ENCODE results near the gene NTSR1.

Gene NTSR1

DNA sequence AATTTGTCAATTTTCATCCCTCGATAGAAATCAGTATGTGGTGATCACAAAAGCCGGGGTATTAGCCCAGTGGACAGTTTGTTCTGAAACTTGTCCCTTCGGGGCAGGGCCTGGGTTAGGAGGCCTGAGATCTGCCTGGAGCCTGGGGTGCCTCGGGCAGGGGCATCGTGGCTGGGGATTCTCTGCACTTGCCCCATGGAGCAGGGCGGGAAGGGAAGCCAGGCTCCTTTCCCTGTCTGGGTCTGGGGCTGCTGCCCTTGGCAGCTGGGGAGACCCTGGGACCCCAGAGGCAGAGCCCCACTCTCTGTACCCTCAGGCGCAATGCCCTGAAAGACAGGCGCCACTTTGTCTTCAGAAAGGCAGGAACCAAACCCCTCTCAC is 27.4 kb downstream of the NTSR1 start:
- no peak for DNase-seq (ENCODE audit: low read depth, low spot score)
- in situ Hi-C loops (cut with HindIII; ENCODE audit: low sequenced_read_pairs) = no loop called here

DNA sequence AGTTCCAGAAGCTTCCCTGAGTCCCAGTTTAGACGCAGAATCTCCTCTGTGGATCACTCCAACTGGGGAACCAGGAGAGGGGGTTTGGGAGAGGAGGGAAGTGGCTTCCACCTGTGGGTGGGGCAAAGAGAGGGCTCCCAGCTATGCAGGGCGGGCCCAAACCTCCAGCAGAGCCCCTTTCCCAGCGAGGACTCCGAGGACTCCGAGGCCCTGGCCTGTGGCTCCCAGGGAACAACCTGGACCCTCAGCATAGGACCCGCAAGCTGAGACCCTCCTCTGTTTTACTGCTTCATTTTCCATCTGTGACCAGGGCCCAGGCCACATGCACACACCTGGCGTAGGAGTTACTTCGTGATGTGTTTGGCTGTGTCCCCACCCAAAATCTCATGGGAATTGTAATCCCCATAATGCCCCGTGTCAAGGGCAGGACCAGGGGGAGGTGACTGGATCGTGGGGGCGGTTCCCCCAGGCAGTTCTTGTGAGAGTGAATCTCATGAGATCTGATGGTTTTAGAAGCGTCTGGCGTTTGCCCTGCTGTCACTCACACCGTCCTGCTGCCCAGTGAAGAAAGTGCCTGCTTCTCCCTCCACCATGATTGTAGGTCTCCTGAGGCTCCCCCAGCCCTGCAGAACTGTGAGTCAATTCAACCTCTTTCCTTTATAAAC is 27.9 kb downstream of the NTSR1 start:
- H3K4me3 ChIP-seq (ENCODE audit: low read depth, low read length) = no peak overlapping the region
- no peak for DNase-seq (ENCODE audit: low read depth, low spot score)
- in situ Hi-C loops (cut with HindIII; ENCODE audit: low sequenced_read_pairs) = no loop called here
- TF ChIP-seq, protein P1, sequence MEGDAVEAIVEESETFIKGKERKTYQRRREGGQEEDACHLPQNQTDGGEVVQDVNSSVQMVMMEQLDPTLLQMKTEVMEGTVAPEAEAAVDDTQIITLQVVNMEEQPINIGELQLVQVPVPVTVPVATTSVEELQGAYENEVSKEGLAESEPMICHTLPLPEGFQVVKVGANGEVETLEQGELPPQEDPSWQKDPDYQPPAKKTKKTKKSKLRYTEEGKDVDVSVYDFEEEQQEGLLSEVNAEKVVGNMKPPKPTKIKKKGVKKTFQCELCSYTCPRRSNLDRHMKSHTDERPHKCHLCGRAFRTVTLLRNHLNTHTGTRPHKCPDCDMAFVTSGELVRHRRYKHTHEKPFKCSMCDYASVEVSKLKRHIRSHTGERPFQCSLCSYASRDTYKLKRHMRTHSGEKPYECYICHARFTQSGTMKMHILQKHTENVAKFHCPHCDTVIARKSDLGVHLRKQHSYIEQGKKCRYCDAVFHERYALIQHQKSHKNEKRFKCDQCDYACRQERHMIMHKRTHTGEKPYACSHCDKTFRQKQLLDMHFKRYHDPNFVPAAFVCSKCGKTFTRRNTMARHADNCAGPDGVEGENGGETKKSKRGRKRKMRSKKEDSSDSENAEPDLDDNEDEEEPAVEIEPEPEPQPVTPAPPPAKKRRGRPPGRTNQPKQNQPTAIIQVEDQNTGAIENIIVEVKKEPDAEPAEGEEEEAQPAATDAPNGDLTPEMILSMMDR (IDR thresholded peaks at IDR 0.05; ENCODE audit: low read depth, low read length) = no peak

More for the DNA sequence above, 27.4 kb downstream of the NTSR1 start:
- TF ChIP-seq, protein P1 (IDR thresholded peaks at IDR 0.05; ENCODE audit: low read depth, low read length) = no peak
- no peak overlapping the region for H3K4me3 ChIP-seq (ENCODE audit: low read depth, low read length)

DNA sequence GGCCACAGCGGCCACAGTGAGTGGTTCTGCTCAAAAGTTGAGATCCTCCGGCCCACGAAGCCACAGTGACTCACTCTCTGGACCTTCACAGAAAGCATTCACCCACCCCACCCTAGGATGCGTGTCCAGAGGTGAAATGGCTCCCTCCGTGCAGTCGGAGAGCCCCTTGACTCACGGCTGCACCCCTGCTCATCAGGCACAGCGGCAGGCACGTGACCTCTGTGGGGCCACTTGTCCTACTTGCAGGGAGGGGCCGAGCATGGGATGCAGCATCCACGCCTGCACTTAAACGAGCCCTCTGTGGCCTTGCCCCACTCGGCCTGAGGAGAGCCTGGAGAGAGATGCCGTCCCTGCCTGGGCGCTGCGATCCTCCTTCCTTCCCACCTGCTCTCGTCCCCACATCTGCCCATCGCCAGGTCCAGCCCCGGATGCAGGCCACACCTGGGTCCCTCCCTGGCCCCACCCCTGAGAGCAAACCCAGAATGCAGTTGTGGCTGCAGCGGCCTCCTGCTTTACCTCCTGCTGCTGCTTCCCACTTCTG is 28.7 kb downstream of the NTSR1 start:
- in situ Hi-C loops (cut with HindIII; ENCODE audit: low sequenced_read_pairs) = no loop called here
- TF ChIP-seq, protein P1 (IDR thresholded peaks at IDR 0.05; ENCODE audit: low read depth, low read length) = no peak
- no peak for DNase-seq (ENCODE audit: low read depth, low spot score)

DNA sequence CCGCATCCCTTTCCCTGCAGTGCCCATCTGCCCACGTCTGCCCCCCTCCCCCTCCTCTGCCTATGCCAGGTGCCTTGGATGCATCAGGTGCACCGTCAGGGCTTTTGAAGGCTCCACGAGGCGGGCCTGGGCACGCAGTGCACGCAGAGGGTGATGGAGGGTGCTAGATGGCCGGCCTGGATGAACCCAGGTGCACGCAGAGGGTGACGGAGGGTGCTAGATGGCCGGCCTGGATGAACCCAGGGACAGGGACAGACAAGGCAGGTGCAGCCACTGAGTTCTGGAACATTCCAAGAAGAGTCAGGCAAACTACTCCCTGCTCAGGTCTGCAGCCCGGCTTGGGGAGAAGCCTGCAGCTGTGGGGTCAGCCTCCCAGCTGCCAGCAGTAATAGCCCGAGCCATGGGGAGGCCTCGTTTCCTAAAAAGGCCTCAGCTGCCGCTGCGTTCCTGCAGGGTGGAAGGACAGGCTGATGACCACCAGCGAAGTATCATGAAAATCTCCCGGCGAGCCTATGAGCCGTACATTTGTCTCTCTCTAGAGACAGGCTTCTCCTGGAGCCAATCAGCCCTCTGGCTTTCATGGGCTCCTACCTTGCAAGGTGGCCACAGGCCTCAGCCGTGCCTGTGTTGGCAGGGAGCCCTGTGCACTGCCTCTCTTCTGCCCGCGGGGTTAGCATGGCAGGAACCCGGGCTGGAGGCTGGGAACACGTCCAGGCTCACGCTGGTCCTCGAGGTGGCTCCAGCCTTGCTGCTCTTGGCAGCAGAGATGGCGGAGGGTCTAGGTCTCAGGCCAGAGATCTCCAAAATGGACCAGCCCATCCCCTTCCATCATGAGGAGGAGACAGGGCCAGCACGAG is 29.6 kb downstream of the NTSR1 start:
- H3K4me3 ChIP-seq (ENCODE audit: low read depth, low read length) = no peak overlapping the region
- no peak for DNase-seq (ENCODE audit: low read depth, low spot score)
- in situ Hi-C loops (cut with HindIII; ENCODE audit: low sequenced_read_pairs) = no loop called here
- TF ChIP-seq, protein P1 (IDR thresholded peaks at IDR 0.05; ENCODE audit: low read depth, low read length) = no peak

More for the DNA sequence above, 28.7 kb downstream of the NTSR1 start:
- H3K4me3 ChIP-seq (ENCODE audit: low read depth, low read length) = no peak overlapping the region

DNA sequence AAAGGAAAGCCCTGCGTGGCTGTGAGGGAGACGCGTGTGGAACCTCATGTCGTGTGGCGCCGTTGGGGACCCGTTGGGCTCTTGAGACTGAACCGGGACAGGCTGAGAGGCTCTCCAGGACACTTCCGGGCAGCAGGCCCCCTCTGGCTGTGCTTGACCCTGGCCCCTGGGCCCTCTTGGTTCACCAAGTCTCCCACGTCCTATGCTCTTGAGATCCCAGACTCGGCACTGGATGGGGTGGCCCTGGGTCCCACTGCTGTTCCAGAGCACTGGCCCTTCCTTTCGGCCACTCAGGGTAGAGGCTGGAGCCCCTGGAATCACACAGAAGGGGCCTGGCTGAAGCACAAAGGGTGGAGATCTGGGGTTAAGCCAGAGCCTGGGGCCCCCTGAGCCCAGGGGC is 30.4 kb downstream of the NTSR1 start:
- in situ Hi-C loops (cut with HindIII; ENCODE audit: low sequenced_read_pairs) = no loop called here
- TF ChIP-seq, protein P1 (IDR thresholded peaks at IDR 0.05; ENCODE audit: low read depth, low read length) = no peak
- no peak for DNase-seq (ENCODE audit: low read depth, low spot score)
- H3K4me3 ChIP-seq (ENCODE audit: low read depth, low read length) = no peak overlapping the region

DNA sequence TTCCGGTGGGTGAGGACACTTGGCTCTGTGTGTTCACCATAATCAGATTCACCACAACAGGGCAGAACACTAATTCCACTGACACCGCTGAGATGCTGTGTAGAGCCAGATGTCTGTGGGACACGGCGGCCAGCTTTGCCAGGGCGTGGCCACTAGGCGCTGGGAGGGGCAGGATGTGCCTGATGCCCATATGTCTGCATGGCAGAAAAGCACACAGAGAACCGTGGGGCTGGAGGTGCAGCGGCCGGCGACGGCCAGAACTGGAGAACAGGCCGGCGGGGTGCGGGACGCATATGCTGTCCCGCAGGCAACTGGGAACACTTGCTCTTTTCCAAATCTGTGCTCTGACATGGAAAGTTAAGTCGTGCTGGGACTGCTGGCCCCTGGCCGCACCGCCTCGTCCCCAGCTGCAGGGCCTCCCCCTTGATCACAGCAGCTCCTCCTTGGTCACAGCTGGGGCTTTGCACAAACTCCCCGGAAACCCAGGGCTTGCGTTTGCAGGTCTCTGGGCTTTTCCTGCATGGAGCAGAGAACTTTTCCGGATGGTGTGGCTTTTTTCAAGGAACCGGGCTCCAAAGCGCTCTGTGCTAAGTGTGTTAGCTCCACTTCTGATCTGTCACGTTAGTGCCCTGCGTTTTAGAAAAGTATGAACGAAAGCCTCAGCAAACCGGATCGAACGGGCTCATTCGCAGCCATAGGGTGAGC is 31.1 kb downstream of the NTSR1 start:
- TF ChIP-seq, protein P1 (IDR thresholded peaks at IDR 0.05; ENCODE audit: low read depth, low read length) = no peak
- DNase-seq (ENCODE audit: low read depth, low spot score) = no peak
- in situ Hi-C loops (cut with HindIII; ENCODE audit: low sequenced_read_pairs) = no loop called here
- H3K4me3 ChIP-seq (ENCODE audit: low read depth, low read length) = no peak overlapping the region

Data from astrocyte of the spinal cord (primary cell).